Lung (tissue), 12 donors: ENCODE measurements around the gene MED13L. TPM values are rescaled to one million over a fixed set of nuclear protein-coding genes. Genes with fewer than 3 reads are reported as not detected.

Experiments
- ATAC-seq: fragments of 200-7000 bp; cut with Tn5 transposase; one replicate; pipeline ENCODE4 v1.9.1; 2020; ENCODE audit warnings: moderate number of reproducible peaks; ENCODE audit not compliant: insufficient read depth, low FRiP score
- DNase-seq, 3 donors: peaks; one replicate each; pipeline ENCODE4 v3.0.0-alpha.2; 2013 to 2017
- H3K27ac ChIP-seq, 2 donors: one replicate each; pipeline ENCODE4 v1.5.1; 2013; ENCODE audit warnings: mild to moderate bottlenecking in 2 of 2, moderate library complexity in 2 of 2, control low read depth in 1 of 2, inconsistent platforms in 1 of 2, low read depth in 1 of 2, low read length in 1 of 2
- H3K27me3 ChIP-seq, 3 donors: one replicate each; pipeline ENCODE4 v1.5.1; 2013; ENCODE audit warnings: low read length in 2 of 3; ENCODE audit not compliant: control insufficient read depth in 3 of 3, insufficient read depth in 3 of 3
- H3K36me3 ChIP-seq, 4 donors: one replicate each; pipeline ENCODE4 v1.5.1; 2013; ENCODE audit warnings: low read length in 4 of 4, mild to moderate bottlenecking in 1 of 4, moderate library complexity in 1 of 4; ENCODE audit not compliant: control insufficient read depth in 4 of 4, insufficient read depth in 4 of 4
- H3K4me1 ChIP-seq, 5 donors: one replicate each; pipeline ENCODE4 v1.5.1; 2013; ENCODE audit warnings: low read length in 5 of 5, mild to moderate bottlenecking in 2 of 5, moderate library complexity in 1 of 5; ENCODE audit not compliant: control insufficient read depth in 5 of 5, insufficient read depth in 5 of 5
- H3K4me3 ChIP-seq: one replicate; pipeline ENCODE4 v1.5.1; 2013; ENCODE audit warnings: mild to moderate bottlenecking, control low read depth, moderate library complexity
- H3K9ac ChIP-seq, 2 donors: one replicate each; pipeline ENCODE4 v1.5.1; 2013; ENCODE audit warnings: low read length in 2 of 2, control low read depth in 1 of 2; ENCODE audit not compliant: insufficient read depth in 1 of 2
- H3K9me3 ChIP-seq, 4 donors: one replicate each; pipeline ENCODE4 v1.5.1; 2013; ENCODE audit warnings: low read length in 3 of 4, mild to moderate bottlenecking in 1 of 4, moderate library complexity in 1 of 4; ENCODE audit not compliant: control insufficient read depth in 4 of 4, insufficient read depth in 3 of 4
- WGBS, 2 donors: extraction: QIAGEN DNeasy Blood & Tissue Kit; methylation state at CpG; one replicate each; pipeline ENCODE4 v1.1.7; 2013; 5-methylcytosine and 5-hydroxymethylcytosine counted together
- polyA plus RNA-seq, 2 donors: library from polyadenylated mRNA; stranded (reverse); fragments of 200-250 nt; gene quantifications; one replicate each; pipeline ENCODE4 v1.2.1, GENCODE V29; 2013
- total RNA-seq, 2 donors: library from RNA; depleted of rRNA in 1 of 2; stranded (reverse); fragments of >200 nt in 1 of 2; gene quantifications; one replicate each; pipeline ENCODE4 v1.2.1, GENCODE V29; 2014 to 2021
- TF ChIP-seq, protein P1 (sequence below): IDR thresholded peaks from 2 replicates; pipeline ENCODE4 v1.5.1; 2012; ENCODE audit warnings: mild to moderate bottlenecking; ENCODE audit errors: control extremely low read depth, extremely low read depth
- donor health status: control.
- donor health status: control.
- donor health status: Bipolar disorder and iron deficiency.
- donor health status: healthy.
- donor health status: DM: yes; HTN: yes; CAD: no.

The MED13L gene
- total and polyA plus RNA-seq, 4 donors, result 18.2 to 329 (median 71.4) TPM

DNA sequence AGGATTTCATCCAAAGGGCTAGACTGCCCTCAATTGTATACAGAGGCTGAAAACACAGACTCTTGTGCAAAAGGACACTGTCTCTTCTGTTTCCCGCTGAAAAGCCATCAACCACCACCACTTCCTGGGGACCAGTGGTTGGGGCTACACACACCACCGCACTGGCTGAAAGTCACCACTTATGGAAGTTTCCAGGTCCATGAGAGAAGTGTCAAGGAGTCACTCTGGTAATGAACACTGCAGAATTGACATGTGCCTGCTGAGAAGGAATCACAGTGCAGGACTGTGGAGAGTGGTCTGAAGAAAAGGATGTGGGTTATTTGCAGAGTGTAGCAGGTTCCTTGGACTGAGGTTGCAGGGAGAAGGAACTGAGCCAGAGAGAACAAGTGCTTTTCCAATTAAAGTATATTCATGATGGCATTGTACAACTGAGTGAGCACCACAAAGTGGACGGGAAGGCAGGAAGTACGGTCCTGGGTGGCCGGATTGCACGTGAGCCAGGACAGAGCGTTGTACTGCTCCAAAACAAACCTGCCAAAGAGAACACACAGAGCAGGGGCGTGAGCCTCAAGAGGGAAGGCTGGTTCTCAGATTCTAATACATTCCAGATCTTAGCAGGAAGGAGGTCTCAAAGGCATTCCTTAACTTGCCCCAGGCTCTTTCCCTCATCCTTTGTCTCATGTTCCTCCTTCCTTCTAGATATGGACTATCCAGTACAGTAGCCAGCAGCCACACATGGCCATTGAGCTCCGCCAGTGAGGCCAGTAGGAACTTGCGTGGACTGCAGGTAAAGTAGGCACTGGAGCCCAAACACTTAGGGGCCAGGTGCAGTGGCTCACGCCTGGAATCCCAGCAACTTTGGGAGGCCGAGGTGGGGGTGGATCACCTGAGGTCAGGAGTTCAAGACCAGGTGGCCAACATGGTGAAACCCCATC lies 316.4 kb downstream of the MED13L start:
- 92 to 93% methylated on average over 12 of the region's 12 CpGs for WGBS, 2 donors
- Histone ChIP-seq H3K36me3 (peaks cover 34 to 39% (median 37%) of the 10 kb centered on the region in 4 donors), H3K27ac (no peak overlapping the region)

GRCh38 chr12:115957686-115958290 lies 319.7 kb downstream of the MED13L start:
- no peak overlapping the region for H3K27ac ChIP-seq
- H3K36me3 ChIP-seq, result peaks cover 16 to 25% (median 20%) of the 10 kb centered on the region in 4 donors
- no peak overlapping the region for H3K4me3 ChIP-seq
- peaks cover 0 to 27% (median 14%) of the 10 kb centered on the region in 5 donors for H3K4me1 ChIP-seq
- no peak overlapping the region for H3K9ac ChIP-seq
- TF ChIP-seq, protein P1, sequence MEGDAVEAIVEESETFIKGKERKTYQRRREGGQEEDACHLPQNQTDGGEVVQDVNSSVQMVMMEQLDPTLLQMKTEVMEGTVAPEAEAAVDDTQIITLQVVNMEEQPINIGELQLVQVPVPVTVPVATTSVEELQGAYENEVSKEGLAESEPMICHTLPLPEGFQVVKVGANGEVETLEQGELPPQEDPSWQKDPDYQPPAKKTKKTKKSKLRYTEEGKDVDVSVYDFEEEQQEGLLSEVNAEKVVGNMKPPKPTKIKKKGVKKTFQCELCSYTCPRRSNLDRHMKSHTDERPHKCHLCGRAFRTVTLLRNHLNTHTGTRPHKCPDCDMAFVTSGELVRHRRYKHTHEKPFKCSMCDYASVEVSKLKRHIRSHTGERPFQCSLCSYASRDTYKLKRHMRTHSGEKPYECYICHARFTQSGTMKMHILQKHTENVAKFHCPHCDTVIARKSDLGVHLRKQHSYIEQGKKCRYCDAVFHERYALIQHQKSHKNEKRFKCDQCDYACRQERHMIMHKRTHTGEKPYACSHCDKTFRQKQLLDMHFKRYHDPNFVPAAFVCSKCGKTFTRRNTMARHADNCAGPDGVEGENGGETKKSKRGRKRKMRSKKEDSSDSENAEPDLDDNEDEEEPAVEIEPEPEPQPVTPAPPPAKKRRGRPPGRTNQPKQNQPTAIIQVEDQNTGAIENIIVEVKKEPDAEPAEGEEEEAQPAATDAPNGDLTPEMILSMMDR, result no peak
- H3K27me3 ChIP-seq, result no peaks in the 10 kb centered on the region
- ATAC-seq (no peak), DNase-seq (peak; percentile 69 to 92 (median 92))
- WGBS, 2 donors, result 87 to 93% methylated on average over 6 of the region's 6 CpGs
- H3K9me3 ChIP-seq, result no peaks in the 10 kb centered on the region

More for the DNA sequence above, 316.4 kb downstream of the MED13L start:
- no peak for DNase-seq
- Histone ChIP-seq H3K9ac (no peak overlapping the region), H3K9me3 (no peaks in the 10 kb centered on the region), H3K27me3 (no peaks in the 10 kb centered on the region), H3K4me3 (no peak overlapping the region), H3K4me1 (peaks cover 0 to 20% (median 12%) of the 10 kb centered on the region in 5 donors)
- TF ChIP-seq, protein P1, result no peak
- no peak for ATAC-seq

GRCh38 chr12:115956659-115957058 lies 320.8 kb downstream of the MED13L start:
- Histone ChIP-seq H3K4me3 (no peak overlapping the region), H3K4me1 (peaks cover 0 to 27% (median 14%) of the 10 kb centered on the region in 5 donors), H3K36me3 (peaks cover 13 to 19% (median 17%) of the 10 kb centered on the region in 4 donors), H3K9ac (no peak overlapping the region), H3K9me3 (no peaks in the 10 kb centered on the region), H3K27ac (no peak overlapping the region), H3K27me3 (no peaks in the 10 kb centered on the region)
- TF ChIP-seq, protein P1, result no peak
- DNase-seq (peak in 2 of 3 donors; percentile 33 to 52), ATAC-seq (no peak)
- 73 to 80% methylated on average over 4 of the region's 4 CpGs for WGBS, 2 donors
